Colonic mucosa (tissue), 4 donors: Measurements from ENCODE around the gene PHKB. TPM values are rescaled to one million over a fixed set of nuclear protein-coding genes. Genes with fewer than 3 reads are reported as not detected.
"Not testable (repeated sequence)": the region's sequence is repeated elsewhere in the genome, so short reads cannot be mapped to it uniquely, and the experiment has no call there.

ENCODE experiments used
- DNase-seq: peaks from one replicate; pipeline ENCODE4 v3.0.0-alpha.2; 2020
- H3K27ac ChIP-seq: fragments of 200-600 bp; one replicate; pipeline ENCODE4 v1.8.0; 2021
- H3K27me3 ChIP-seq: fragments of 200-600 bp; one replicate; pipeline ENCODE4 v1.8.0; 2021
- H3K36me3 ChIP-seq: fragments of 200-600 bp; one replicate; pipeline ENCODE4 v1.8.0; 2021
- H3K4me1 ChIP-seq: fragments of 200-600 bp; one replicate; pipeline ENCODE4 v1.8.0; 2021; ENCODE audit warnings: mild to moderate bottlenecking
- H3K4me3 ChIP-seq: fragments of 200-600 bp; one replicate; pipeline ENCODE4 v1.8.0; 2021
- H3K9ac ChIP-seq, 2 donors: one replicate each; pipeline ENCODE4 v1.7.0; 2013; ENCODE audit warnings: control low read depth in 2 of 2, low read depth in 2 of 2, low read length in 2 of 2
- H3K9me3 ChIP-seq: fragments of 200-600 bp; one replicate; pipeline ENCODE4 v1.8.0; 2021
- intact Hi-C: fragments of 100-400 bp; cut with DNase I; formaldehyde crosslinking; loops from one replicate; pipeline ENCODE4 v1.14.1; 2022
- total RNA-seq, 2 donors: library from RNA; stranded (reverse); fragmentation: NEBNext Ultra II Directional in 1 of 2; extraction: Animal tissue kit (Norgen Biotek cat#: 25700) in 1 of 2; gene quantifications; one replicate each; pipeline ENCODE4 v1.2.1, GENCODE V29; 2021
- TF ChIP-seq, protein P1 (sequence below): fragments of 200-600 bp; IDR thresholded peaks from one replicate; pipeline ENCODE4 v1.8.0; 2022; ENCODE audit warnings: antibody characterized with exemption, mild to moderate bottlenecking
- donor health status: healthy.
- donor health status: DM: no; HTN: no; CAD: no.
- donor health status: DM: no; HTN: no; CAD: no.

The PHKB gene
- total RNA-seq, 2 donors from 2014 or later = 74.9 to 80.6 TPM

DNA sequence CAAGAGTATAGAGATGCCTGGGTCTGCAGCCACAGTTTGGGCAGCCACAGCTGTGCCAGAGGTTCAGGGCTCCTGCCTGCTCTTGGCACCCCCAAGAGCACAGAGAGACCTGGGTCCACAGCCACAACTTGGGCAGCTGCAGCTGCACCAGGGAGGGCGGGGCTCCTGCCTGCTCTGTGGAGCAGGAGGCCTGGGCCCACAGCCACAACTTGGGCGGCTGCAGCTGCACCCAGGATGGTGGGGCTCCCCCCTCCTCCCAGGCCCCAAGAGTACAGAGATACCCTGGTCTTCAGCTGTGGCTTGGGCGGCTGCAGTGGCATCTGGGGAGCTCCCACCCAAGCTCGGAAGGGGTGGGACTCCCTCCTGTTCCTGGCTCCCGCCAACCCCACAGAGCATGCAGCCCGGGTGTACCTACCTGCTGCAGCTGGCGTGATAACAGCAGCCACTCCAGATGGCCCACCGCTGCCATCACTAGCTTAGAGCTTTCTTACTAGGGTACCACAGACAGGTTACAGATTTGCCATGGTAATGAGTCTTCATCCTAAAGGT lies 72.7 kb downstream of the PHKB start:
- Histone ChIP-seq H3K4me3 (no peak overlapping the region), H3K36me3 (no peaks in the 10 kb centered on the region), H3K27ac (no peak overlapping the region), H3K9me3 (no peaks in the 10 kb centered on the region), H3K9ac (no peak overlapping the region), H3K4me1 (no peaks in the 10 kb centered on the region), H3K27me3 (no peaks in the 10 kb centered on the region)
- no peak for DNase-seq
- TF ChIP-seq, protein P1, sequence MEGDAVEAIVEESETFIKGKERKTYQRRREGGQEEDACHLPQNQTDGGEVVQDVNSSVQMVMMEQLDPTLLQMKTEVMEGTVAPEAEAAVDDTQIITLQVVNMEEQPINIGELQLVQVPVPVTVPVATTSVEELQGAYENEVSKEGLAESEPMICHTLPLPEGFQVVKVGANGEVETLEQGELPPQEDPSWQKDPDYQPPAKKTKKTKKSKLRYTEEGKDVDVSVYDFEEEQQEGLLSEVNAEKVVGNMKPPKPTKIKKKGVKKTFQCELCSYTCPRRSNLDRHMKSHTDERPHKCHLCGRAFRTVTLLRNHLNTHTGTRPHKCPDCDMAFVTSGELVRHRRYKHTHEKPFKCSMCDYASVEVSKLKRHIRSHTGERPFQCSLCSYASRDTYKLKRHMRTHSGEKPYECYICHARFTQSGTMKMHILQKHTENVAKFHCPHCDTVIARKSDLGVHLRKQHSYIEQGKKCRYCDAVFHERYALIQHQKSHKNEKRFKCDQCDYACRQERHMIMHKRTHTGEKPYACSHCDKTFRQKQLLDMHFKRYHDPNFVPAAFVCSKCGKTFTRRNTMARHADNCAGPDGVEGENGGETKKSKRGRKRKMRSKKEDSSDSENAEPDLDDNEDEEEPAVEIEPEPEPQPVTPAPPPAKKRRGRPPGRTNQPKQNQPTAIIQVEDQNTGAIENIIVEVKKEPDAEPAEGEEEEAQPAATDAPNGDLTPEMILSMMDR = no peak
- intact Hi-C loops = no loop called here

DNA sequence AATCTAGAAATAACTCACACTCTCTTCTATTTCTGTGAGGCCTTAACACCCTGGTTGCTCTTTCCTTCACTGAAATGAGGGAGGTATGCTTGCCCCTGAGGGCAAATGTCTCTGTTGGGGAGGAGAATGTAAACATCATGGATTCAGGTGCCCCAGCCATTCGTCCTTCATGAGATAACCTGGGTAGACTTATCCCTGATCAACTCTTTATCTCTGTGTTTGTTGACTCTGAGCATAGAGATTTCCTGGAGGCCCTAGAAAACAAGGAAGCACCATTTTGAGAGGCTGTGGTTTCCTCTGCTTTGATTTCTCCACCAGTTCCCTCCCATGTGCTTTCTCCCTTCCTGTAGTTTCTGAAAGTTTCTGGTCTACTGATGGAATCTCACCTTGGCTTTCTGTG lies 77.3 kb downstream of the PHKB start:
- H3K36me3 ChIP-seq = no peaks in the 10 kb centered on the region
- TF ChIP-seq, protein P1 = no peak
- no peak overlapping the region for H3K9ac ChIP-seq
- H3K9me3 ChIP-seq = no peaks in the 10 kb centered on the region
- H3K27ac ChIP-seq = no peak overlapping the region
- no peaks in the 10 kb centered on the region for H3K4me1 ChIP-seq
- no peak for DNase-seq
- H3K4me3 ChIP-seq = no peak overlapping the region
- intact Hi-C loops = no loop called here
- no peaks in the 10 kb centered on the region for H3K27me3 ChIP-seq

DNA sequence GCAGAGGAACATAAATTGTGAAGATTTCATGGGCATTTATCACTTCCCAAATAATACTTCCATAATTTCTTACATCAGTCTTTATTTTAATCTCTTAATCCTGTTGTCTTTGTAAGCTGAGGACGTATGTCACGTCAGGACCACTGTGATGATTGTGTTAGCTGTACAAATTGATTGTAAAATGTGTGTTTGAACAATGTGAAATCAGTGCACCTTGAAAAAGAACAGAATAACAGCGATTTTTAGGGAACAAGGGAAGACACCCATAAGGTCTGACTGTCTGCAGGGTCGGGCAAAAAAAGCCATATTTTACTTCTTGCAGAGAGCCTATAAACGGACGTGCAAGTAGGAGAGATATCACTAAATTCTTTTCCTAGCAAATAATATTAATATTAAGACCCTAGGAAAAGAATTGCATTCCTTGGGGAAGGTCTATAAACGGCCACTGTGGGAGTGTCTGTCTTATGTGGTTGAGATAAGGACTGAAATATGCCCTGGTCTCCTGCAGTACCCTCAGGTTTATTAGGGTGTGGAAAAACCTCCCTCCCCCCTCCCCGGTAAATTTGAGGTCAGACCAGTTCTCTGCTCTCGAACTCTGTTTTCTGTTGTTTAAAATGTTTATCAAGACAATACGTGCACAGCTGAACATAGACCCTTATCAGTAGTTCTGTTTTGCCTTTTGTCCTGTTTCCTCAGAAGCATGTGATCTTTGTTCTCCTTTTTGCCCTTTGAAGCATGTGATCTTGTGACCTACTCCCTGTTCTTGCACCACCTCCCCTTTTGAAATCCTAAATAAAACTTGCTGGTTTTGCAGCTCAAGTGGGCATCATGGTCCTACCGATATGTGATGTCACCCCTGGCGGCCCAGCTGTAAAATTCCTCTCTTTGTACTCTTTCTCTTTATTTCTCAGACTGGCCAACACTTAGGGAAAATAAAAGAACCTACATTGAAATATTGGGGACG lies 78.9 kb downstream of the PHKB start:
- H3K4me1 ChIP-seq, H3K27ac ChIP-seq, H3K9ac ChIP-seq, intact Hi-C loops, H3K9me3 ChIP-seq, DNase-seq, H3K4me3 ChIP-seq, H3K36me3 ChIP-seq, H3K27me3 ChIP-seq: not testable (repeated sequence)

DNA sequence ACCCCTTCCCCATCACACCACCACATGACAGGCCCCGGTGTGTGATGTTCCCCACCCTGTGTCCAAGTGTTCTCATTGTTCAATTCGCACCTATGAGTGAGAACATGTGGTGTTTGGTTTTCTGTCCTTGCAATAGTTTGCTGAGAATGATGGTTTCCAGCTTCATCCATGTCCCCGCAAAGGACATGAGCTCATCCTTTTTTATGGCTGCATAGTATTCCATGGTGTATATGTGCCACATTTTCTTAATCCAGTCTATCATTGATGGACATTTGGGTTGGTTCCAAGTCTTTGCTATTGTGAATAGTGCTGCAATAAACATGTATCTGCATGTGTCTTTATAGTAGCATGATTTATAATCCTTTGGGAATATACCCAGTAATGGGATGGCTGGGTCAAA lies 80.0 kb downstream of the PHKB start:
- H3K9ac ChIP-seq, H3K4me3 ChIP-seq, H3K36me3 ChIP-seq, H3K9me3 ChIP-seq, H3K27ac ChIP-seq, intact Hi-C loops, H3K4me1 ChIP-seq, H3K27me3 ChIP-seq, DNase-seq: not testable (repeated sequence)

DNA sequence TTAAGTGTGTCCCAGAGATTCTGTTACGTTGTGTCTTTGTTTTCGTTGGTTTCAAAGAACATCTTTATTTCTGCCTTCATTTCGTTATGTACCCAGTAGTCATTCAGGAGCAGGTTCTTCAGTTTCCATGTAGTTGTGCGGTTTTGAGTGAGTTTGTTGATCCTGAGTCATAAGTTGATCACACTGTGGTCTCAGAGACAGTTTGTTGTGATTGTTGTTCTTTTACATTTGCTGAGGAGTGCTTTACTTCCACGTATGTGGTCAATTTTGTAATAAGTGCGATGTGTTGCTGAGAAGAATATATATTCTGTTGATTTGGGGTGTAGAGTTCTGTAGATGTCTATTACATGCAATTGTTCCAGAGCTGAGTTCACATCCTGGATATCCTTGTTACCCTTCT lies 83.1 kb downstream of the PHKB start:
- H3K36me3 ChIP-seq, H3K9ac ChIP-seq, H3K9me3 ChIP-seq, H3K4me1 ChIP-seq, intact Hi-C loops, H3K4me3 ChIP-seq, DNase-seq, H3K27me3 ChIP-seq, H3K27ac ChIP-seq: not testable (repeated sequence)

DNA sequence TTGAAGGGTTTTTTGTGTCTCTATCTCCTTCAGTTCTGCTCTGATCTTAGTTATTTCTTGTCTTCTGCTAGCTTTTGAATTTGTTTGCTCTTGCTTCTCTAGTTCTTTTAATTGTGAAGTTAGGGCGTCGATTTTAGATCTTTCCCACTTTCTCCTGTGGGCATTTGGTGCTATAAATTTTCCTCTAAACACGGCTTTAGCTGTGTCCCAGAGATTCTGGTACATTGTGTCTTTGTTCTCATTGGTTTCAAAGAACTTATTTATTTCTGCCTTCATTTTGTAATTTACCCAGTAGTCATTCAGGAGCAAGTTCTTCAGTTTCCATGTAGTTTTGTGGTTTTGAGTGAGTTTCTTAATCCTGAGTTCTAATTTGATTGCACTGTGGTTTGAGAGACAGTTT lies 90.1 kb downstream of the PHKB start:
- H3K9me3 ChIP-seq, intact Hi-C loops, H3K27ac ChIP-seq, H3K4me1 ChIP-seq, H3K4me3 ChIP-seq, DNase-seq, H3K27me3 ChIP-seq, H3K9ac ChIP-seq, H3K36me3 ChIP-seq: not testable (repeated sequence)

DNA sequence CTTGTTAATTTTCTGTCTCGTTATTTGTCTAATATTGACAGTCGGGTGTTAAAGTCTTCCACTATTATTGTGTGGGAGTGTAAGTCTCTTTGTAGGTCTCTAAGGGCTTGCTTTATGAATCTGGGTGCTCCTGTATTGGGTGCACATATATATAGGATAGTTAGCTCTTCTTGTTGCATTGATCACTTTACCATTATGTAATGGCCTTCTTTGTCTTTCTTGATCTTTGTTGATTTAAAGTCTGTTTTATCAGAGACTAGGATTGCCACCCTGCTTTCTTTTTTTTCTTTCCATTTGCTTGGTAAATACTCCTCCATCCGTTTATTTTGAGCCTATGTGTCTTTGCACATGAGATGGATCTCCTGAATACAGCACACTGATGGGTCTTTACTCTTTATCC lies 90.6 kb downstream of the PHKB start:
- H3K4me3 ChIP-seq, DNase-seq, H3K36me3 ChIP-seq, H3K9ac ChIP-seq, H3K4me1 ChIP-seq, H3K27me3 ChIP-seq, H3K27ac ChIP-seq, intact Hi-C loops, H3K9me3 ChIP-seq: not testable (repeated sequence)
